ENCODE measurements around the gene BCAR1. TPM values are rescaled to one million over a fixed set of nuclear protein-coding genes. Genes with fewer than 3 reads are reported as not detected.

BCAR1 gene
- polyA plus RNA-seq, 1 donor from 2014 or later = 39.1 TPM

DNA sequence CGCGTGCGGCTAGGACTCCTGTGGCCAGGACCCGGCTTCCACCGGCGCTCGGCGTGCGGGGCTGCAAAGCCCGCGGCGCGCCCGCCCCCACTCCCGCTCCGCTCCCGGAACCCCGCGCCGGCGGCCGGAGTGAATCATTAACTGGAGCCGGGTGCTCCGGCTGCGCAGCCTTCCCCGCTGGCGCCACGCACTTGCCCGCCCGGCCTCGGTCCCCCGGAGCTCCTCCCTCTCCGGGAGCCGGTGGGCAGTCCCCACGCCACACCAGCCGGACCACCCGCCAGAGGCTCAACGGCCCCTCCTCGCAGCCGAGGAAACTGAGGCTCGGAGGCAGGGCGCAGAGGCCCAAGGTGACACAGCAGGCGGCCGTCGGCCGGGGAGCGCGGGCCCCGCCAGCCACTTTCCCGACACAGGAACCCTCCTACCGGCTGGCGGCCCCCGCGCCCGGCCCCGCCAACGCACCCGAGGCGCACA is 580 bp downstream of the BCAR1 start:
- Histone ChIP-seq H3K9me3 (ENCODE audit: low read length) (no peaks in the 10 kb centered on the region), H2AFZ (ENCODE audit: low read depth, low read length) (no peak overlapping the region), H3K36me3 (ENCODE audit: insufficient read depth, low read length) (no peaks in the 10 kb centered on the region), H3K9ac (ENCODE audit: low read length) (peak overlapping the region; percentile 67), H3K27me3 (ENCODE audit: insufficient read depth, low read depth, low read length) (no peaks in the 10 kb centered on the region), H3F3A (ENCODE audit: insufficient read depth, low read length, poor library complexity, severe bottlenecking) (no peaks in the 10 kb centered on the region), H3K79me2 (replicated peaks; ENCODE audit: insufficient read depth, low read length) (peaks cover 35% of the 10 kb centered on the region), H3K9me2 (ENCODE audit: insufficient read depth, low read length) (no peaks in the 10 kb centered on the region), H3K27ac (ENCODE audit: low read length) (no peak overlapping the region), H4K20me1 (ENCODE audit: insufficient read depth) (peaks cover 6% of the 10 kb centered on the region), H3K4me2 (ENCODE audit: low read length) (peak overlapping the region; percentile 59), H3K4me3 (ENCODE audit: low read length) (peak overlapping the region; percentile 83)
- TF ChIP-seq, protein P1, sequence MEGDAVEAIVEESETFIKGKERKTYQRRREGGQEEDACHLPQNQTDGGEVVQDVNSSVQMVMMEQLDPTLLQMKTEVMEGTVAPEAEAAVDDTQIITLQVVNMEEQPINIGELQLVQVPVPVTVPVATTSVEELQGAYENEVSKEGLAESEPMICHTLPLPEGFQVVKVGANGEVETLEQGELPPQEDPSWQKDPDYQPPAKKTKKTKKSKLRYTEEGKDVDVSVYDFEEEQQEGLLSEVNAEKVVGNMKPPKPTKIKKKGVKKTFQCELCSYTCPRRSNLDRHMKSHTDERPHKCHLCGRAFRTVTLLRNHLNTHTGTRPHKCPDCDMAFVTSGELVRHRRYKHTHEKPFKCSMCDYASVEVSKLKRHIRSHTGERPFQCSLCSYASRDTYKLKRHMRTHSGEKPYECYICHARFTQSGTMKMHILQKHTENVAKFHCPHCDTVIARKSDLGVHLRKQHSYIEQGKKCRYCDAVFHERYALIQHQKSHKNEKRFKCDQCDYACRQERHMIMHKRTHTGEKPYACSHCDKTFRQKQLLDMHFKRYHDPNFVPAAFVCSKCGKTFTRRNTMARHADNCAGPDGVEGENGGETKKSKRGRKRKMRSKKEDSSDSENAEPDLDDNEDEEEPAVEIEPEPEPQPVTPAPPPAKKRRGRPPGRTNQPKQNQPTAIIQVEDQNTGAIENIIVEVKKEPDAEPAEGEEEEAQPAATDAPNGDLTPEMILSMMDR (IDR thresholded peaks at IDR 0.05; ENCODE audit: poor library complexity, severe bottlenecking) = no peak
- TF ChIP-seq, protein P2, sequence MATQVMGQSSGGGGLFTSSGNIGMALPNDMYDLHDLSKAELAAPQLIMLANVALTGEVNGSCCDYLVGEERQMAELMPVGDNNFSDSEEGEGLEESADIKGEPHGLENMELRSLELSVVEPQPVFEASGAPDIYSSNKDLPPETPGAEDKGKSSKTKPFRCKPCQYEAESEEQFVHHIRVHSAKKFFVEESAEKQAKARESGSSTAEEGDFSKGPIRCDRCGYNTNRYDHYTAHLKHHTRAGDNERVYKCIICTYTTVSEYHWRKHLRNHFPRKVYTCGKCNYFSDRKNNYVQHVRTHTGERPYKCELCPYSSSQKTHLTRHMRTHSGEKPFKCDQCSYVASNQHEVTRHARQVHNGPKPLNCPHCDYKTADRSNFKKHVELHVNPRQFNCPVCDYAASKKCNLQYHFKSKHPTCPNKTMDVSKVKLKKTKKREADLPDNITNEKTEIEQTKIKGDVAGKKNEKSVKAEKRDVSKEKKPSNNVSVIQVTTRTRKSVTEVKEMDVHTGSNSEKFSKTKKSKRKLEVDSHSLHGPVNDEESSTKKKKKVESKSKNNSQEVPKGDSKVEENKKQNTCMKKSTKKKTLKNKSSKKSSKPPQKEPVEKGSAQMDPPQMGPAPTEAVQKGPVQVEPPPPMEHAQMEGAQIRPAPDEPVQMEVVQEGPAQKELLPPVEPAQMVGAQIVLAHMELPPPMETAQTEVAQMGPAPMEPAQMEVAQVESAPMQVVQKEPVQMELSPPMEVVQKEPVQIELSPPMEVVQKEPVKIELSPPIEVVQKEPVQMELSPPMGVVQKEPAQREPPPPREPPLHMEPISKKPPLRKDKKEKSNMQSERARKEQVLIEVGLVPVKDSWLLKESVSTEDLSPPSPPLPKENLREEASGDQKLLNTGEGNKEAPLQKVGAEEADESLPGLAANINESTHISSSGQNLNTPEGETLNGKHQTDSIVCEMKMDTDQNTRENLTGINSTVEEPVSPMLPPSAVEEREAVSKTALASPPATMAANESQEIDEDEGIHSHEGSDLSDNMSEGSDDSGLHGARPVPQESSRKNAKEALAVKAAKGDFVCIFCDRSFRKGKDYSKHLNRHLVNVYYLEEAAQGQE (IDR thresholded peaks at IDR 0.05; ENCODE audit: borderline replicate concordance) = no peak
- TF ChIP-seq EP300 (conservative IDR thresholded peaks at IDR 0.05; ENCODE audit: poor library complexity, severe bottlenecking) = no peak
- no peak for TF ChIP-seq POLR2AphosphoS5 (IDR thresholded peaks at IDR 0.05)
- no peak for TF ChIP-seq EZH2 (IDR thresholded peaks at IDR 0.05; ENCODE audit: borderline replicate concordance, insufficient read depth, low read length, poor library complexity, severe bottlenecking)
- TF ChIP-seq RAD21 (conservative IDR thresholded peaks at IDR 0.05) = no peak
- TF ChIP-seq MXI1 (conservative IDR thresholded peaks at IDR 0.05; ENCODE audit: poor library complexity, severe bottlenecking) = no peak
- TF ChIP-seq TAF1 (IDR thresholded peaks at IDR 0.05; ENCODE audit: low read depth) = no peak
- TF ChIP-seq SMC3 (conservative IDR thresholded peaks at IDR 0.05; ENCODE audit: poor library complexity) = no peak

DNA sequence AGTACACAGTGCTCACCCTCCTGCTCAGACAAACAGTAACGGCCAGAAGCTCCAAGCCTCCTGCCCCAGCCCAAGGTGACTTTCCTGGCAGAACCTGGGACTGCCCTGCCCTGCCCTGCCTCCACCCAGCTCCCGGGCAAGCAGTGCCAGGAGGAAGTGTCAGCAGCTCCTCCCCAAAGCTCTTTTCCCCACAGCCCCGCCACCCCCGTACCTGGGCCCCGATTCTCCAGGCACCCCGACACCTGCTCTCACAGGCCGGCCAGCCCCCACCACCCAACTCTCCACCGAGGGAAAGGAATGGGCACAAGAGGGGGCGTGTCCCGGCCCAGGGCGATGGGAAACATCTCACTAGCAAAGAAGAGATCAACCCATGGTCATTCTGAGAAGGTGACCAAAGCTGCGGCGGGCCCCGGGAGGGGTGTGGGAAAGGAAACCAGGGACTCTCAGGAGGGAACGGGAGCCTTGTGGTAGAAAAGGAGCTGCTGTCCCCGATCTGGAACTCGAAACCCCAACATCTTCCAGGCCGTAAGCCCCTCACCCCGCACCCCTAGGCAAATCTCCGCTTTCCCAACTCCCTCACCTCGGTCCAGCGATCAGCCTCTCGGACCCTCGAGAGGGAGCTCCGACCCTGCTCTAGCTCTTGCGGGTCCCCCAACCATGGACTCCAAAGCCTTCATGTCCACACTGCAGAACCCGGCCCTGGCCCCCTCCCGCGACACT is 1.2 kb downstream of the BCAR1 start:
- Histone ChIP-seq H3K4me3 (ENCODE audit: low read length) (peak overlapping the region; percentile 83), H3K4me2 (ENCODE audit: low read length) (peak overlapping the region; percentile 59), H2AFZ (ENCODE audit: low read depth, low read length) (no peak overlapping the region), H3K36me3 (ENCODE audit: insufficient read depth, low read length) (no peaks in the 10 kb centered on the region), H3K27ac (ENCODE audit: low read length) (no peak overlapping the region), H3K9me2 (ENCODE audit: insufficient read depth, low read length) (no peaks in the 10 kb centered on the region), H4K20me1 (ENCODE audit: insufficient read depth) (peaks cover 6% of the 10 kb centered on the region), H3K79me2 (replicated peaks; ENCODE audit: insufficient read depth, low read length) (peaks cover 37% of the 10 kb centered on the region), H3K9ac (ENCODE audit: low read length) (peak overlapping the region; percentile 67), H3K9me3 (ENCODE audit: low read length) (no peaks in the 10 kb centered on the region), H3F3A (ENCODE audit: insufficient read depth, low read length, poor library complexity, severe bottlenecking) (no peaks in the 10 kb centered on the region), H3K27me3 (ENCODE audit: insufficient read depth, low read depth, low read length) (no peaks in the 10 kb centered on the region)
- peak; percentile 35 for TF ChIP-seq RAD21 (conservative IDR thresholded peaks at IDR 0.05)
- no peak for TF ChIP-seq EP300 (conservative IDR thresholded peaks at IDR 0.05; ENCODE audit: poor library complexity, severe bottlenecking)
- peak; percentile 25 for TF ChIP-seq SMC3 (conservative IDR thresholded peaks at IDR 0.05; ENCODE audit: poor library complexity)

Data from neural cell (in vitro differentiated cells).